ENCODE measurements around the gene ADRA2C.

ADRA2C gene

DNA sequence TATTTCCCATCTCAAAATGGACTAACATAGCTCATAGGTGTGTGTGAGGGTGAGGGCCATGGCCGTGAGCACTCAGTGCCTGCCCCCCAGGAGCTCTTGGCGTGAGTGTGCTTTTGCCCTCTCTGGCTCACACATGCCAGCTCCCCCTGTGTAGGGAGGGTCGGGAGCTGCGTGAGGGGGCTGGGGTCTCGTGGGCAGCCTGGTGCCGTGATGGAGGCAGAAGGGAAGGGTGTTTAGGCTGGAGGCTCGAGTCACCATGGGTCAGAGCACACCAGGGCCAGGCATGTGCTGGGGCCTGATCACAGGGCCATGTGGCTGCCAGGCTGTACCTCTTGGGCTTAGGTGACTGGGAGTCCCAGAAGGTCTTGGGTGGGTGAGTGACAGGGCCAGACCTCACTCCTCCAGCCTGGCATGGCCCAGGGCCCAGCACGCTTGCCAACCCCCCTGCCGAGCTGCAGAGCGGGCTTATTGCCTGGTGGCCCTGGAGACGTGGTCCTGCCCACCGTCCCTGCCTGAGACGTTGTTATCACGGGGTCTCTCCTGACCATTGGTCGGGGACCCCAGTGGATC, 44.0 kb downstream of the ADRA2C start:
- H3K27me3 ChIP-seq (ENCODE audit: low read length): no peaks in the 10 kb centered on the region
- no peak overlapping the region for H3K4me3 ChIP-seq (ENCODE audit: insufficient read depth, low read length, poor library complexity, severe bottlenecking)
- TF ChIP-seq, protein P1, sequence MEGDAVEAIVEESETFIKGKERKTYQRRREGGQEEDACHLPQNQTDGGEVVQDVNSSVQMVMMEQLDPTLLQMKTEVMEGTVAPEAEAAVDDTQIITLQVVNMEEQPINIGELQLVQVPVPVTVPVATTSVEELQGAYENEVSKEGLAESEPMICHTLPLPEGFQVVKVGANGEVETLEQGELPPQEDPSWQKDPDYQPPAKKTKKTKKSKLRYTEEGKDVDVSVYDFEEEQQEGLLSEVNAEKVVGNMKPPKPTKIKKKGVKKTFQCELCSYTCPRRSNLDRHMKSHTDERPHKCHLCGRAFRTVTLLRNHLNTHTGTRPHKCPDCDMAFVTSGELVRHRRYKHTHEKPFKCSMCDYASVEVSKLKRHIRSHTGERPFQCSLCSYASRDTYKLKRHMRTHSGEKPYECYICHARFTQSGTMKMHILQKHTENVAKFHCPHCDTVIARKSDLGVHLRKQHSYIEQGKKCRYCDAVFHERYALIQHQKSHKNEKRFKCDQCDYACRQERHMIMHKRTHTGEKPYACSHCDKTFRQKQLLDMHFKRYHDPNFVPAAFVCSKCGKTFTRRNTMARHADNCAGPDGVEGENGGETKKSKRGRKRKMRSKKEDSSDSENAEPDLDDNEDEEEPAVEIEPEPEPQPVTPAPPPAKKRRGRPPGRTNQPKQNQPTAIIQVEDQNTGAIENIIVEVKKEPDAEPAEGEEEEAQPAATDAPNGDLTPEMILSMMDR (IDR thresholded peaks at IDR 0.05; ENCODE audit: insufficient read depth, low read length, poor library complexity, severe bottlenecking): no peak
- no peak for TF ChIP-seq EZH2phosphoT487 (conservative IDR thresholded peaks at IDR 0.05; ENCODE audit: low read length)
- no peaks in the 10 kb centered on the region for H3K79me2 ChIP-seq (ENCODE audit: insufficient read depth, low read length)
- no peaks in the 10 kb centered on the region for H3K36me3 ChIP-seq (ENCODE audit: low read length)
- H3K9ac ChIP-seq (ENCODE audit: low read length): no peak overlapping the region
- no peaks in the 10 kb centered on the region for H4K20me1 ChIP-seq (ENCODE audit: low read depth, low read length)
- H3K27ac ChIP-seq (ENCODE audit: low read depth, low read length): no peak overlapping the region
- no peaks in the 10 kb centered on the region for H3F3A ChIP-seq (ENCODE audit: insufficient read depth)
- no peaks in the 10 kb centered on the region for H3K9me3 ChIP-seq (ENCODE audit: insufficient read depth, low read length)
- H3K4me2 ChIP-seq (ENCODE audit: low read depth, low read length, poor library complexity, severe bottlenecking): no peak overlapping the region
- H2AFZ ChIP-seq (ENCODE audit: low read depth, low read length, severe bottlenecking): no peak overlapping the region
- no peaks in the 10 kb centered on the region for H3K9me2 ChIP-seq (replicated peaks; ENCODE audit: insufficient read depth, low read length)

DNA sequence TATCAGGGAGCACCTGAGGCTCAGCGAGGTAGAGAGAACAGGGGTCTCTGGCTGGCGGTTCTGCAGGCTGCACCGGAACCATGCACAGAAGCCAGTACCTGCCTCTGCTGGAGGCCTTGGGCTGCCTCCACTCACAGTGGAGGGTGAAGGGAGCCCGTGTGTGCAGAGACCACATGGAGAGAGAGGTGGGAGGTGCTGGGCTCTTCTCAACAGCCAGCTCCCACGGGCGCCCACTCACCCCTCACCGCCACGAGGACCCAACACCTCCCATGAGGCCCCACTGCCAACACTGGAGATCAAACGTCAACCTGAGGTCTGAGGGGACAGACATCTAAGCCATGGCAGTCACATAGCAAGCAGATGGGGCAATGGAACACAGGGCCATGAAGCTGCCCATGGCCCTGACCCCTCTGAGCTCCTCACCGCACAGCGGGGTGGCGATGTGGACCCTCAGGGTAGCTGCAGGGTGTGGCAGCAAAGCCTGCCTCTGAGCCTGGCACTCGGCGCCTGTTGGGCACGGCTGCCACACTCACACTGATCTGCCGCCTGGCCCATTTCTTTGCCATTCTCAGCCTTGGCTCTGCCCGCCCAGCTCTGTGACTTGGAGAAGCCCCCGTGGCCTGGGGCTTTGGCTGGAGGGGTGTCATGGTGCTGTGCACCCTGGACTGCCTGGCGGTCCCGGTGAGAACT, 44.8 kb downstream of the ADRA2C start:
- H2AFZ ChIP-seq (ENCODE audit: low read depth, low read length, severe bottlenecking): no peak overlapping the region
- no peaks in the 10 kb centered on the region for H3K9me2 ChIP-seq (replicated peaks; ENCODE audit: insufficient read depth, low read length)
- no peaks in the 10 kb centered on the region for H3K36me3 ChIP-seq (ENCODE audit: low read length)
- H3K9ac ChIP-seq (ENCODE audit: low read length): no peak overlapping the region
- H3K4me2 ChIP-seq (ENCODE audit: low read depth, low read length, poor library complexity, severe bottlenecking): no peak overlapping the region
- H3K79me2 ChIP-seq (ENCODE audit: insufficient read depth, low read length): no peaks in the 10 kb centered on the region
- H3K9me3 ChIP-seq (ENCODE audit: insufficient read depth, low read length): no peaks in the 10 kb centered on the region
- no peak overlapping the region for H3K27ac ChIP-seq (ENCODE audit: low read depth, low read length)
- H3F3A ChIP-seq (ENCODE audit: insufficient read depth): no peaks in the 10 kb centered on the region
- H4K20me1 ChIP-seq (ENCODE audit: low read depth, low read length): no peaks in the 10 kb centered on the region
- no peak overlapping the region for H3K4me3 ChIP-seq (ENCODE audit: insufficient read depth, low read length, poor library complexity, severe bottlenecking)
- TF ChIP-seq EZH2phosphoT487 (conservative IDR thresholded peaks at IDR 0.05; ENCODE audit: low read length): no peak
- TF ChIP-seq, protein P1 (IDR thresholded peaks at IDR 0.05; ENCODE audit: insufficient read depth, low read length, poor library complexity, severe bottlenecking): no peak
- no peaks in the 10 kb centered on the region for H3K27me3 ChIP-seq (ENCODE audit: low read length)

DNA sequence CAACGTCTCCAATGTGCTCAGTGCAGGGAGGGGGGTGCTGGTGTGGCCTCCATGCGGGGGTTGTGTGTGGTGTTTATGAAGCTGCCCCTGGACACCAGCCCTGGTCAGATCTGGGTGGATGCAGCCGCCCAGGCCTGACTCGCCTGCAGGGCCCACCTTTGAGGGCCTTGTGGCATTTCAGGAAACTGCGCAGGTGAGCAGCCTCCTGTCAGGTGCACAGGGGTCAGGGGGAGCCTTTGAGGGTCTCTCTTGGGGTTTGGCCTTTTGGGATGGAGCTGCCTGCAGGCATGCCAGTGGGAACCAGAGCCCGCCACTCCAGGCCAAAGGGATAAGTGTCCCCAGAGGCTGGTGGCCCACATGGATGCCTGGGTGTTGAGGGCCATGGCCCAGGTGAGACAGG, 45.4 kb downstream of the ADRA2C start:
- Histone ChIP-seq H3K79me2 (ENCODE audit: insufficient read depth, low read length) (no peaks in the 10 kb centered on the region), H3K9me3 (ENCODE audit: insufficient read depth, low read length) (no peaks in the 10 kb centered on the region), H3K9me2 (replicated peaks; ENCODE audit: insufficient read depth, low read length) (no peaks in the 10 kb centered on the region), H2AFZ (ENCODE audit: low read depth, low read length, severe bottlenecking) (no peak overlapping the region), H3K36me3 (ENCODE audit: low read length) (no peaks in the 10 kb centered on the region), H4K20me1 (ENCODE audit: low read depth, low read length) (no peaks in the 10 kb centered on the region), H3K9ac (ENCODE audit: low read length) (no peak overlapping the region), H3K4me3 (ENCODE audit: insufficient read depth, low read length, poor library complexity, severe bottlenecking) (no peak overlapping the region), H3F3A (ENCODE audit: insufficient read depth) (no peaks in the 10 kb centered on the region), H3K27me3 (ENCODE audit: low read length) (no peaks in the 10 kb centered on the region), H3K27ac (ENCODE audit: low read depth, low read length) (no peak overlapping the region), H3K4me2 (ENCODE audit: low read depth, low read length, poor library complexity, severe bottlenecking) (no peak overlapping the region)
- TF ChIP-seq, protein P1 (IDR thresholded peaks at IDR 0.05; ENCODE audit: insufficient read depth, low read length, poor library complexity, severe bottlenecking): no peak
- TF ChIP-seq EZH2phosphoT487 (conservative IDR thresholded peaks at IDR 0.05; ENCODE audit: low read length): no peak

Measured in SU-DHL-6 (cell line).